Stomach smooth muscle (tissue), 2 donors: ENCODE results near the gene PCDHGB5.
A peak's percentile ranks its signal among the peaks of the same experiment; 100 is the strongest.
"Not testable (repeated sequence)": the region's sequence is repeated elsewhere in the genome, so short reads cannot be mapped to it uniquely, and the experiment has no call there.

Experiments
- H3K27ac ChIP-seq: one replicate; pipeline ENCODE4 v1.7.0; 2013; ENCODE audit warnings: mild to moderate bottlenecking, low read length, inconsistent platforms
- H3K27me3 ChIP-seq, 2 donors: one replicate each; pipeline ENCODE4 v1.7.0; 2013; ENCODE audit warnings: low read length in 2 of 2; ENCODE audit not compliant: insufficient read depth in 2 of 2, control insufficient read depth in 1 of 2
- H3K36me3 ChIP-seq, 2 donors: one replicate each; pipeline ENCODE4 v1.7.0; 2013; ENCODE audit warnings: low read length in 2 of 2; ENCODE audit not compliant: control insufficient read depth in 2 of 2, insufficient read depth in 2 of 2
- H3K4me1 ChIP-seq: one replicate; pipeline ENCODE4 v1.7.0; 2013; ENCODE audit warnings: low read length; ENCODE audit not compliant: control insufficient read depth, insufficient read depth
- H3K4me3 ChIP-seq, 2 donors: one replicate each; pipeline ENCODE4 v1.7.0; 2013; ENCODE audit warnings: low read length in 2 of 2
- H3K9ac ChIP-seq, 2 donors: one replicate each; pipeline ENCODE4 v1.7.0; 2013; ENCODE audit warnings: low read length in 2 of 2, mild to moderate bottlenecking in 1 of 2
- H3K9me3 ChIP-seq, 2 donors: one replicate each; pipeline ENCODE4 v1.7.0; 2013; ENCODE audit warnings: low read length in 2 of 2; ENCODE audit not compliant: control insufficient read depth in 2 of 2
- donor health status: healthy.
- donor health status: Pancreatic carcinoma.

Gene PCDHGB5

DNA sequence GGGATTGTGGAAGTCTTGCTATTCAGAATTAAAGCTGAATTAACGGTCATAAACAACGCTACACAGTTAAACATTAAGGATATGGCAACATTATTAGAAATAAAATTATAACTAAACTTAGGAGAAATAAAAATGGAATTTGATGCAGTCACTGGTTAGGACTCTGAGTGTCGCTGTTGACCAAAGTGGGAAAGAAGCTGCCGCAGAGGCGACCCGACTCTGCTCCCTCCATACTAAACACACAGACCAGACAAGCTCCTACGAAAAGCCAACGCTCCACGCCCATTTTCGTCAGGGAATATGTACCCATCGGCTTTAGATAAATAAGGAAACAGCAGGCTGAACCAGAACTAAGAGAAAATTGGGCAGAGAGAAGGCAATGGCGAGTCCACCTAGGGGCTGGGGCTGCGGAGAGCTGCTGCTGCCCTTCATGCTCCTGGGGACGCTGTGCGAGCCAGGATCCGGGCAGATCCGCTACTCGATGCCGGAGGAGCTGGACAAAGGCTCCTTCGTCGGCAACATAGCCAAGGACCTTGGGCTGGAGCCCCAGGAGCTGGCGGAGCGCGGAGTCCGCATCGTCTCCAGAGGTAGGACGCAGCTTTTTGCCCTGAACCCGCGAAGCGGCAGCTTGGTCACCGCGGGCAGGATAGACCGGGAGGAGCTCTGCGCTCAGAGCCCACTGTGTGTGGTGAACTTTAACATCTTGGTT lies 33.6 kb upstream of the PCDHGB5 start, which contains the start of gene PCDHGA5:
Gene PCDHGA5, plus strand, starts transcription at position 211 of the 709 bp plus-strand sequence. Its CDS starts 169 bp downstream, at position 380.
- no peak within 1 kb of the TSS for H3K27ac ChIP-seq
- no peak within 1 kb of the TSS for H3K9ac ChIP-seq
- no peaks in the 10 kb centered on the region for H3K27me3 ChIP-seq
- H3K9me3 ChIP-seq, result peaks cover 36 to 64% of the 10 kb centered on the region in 2 donors
- no peaks in the 10 kb centered on the region for H3K36me3 ChIP-seq
- H3K4me1 ChIP-seq, result no peaks in the 10 kb centered on the region
- H3K4me3 ChIP-seq, result peak within 1 kb of the TSS; percentile 52 to 56

DNA sequence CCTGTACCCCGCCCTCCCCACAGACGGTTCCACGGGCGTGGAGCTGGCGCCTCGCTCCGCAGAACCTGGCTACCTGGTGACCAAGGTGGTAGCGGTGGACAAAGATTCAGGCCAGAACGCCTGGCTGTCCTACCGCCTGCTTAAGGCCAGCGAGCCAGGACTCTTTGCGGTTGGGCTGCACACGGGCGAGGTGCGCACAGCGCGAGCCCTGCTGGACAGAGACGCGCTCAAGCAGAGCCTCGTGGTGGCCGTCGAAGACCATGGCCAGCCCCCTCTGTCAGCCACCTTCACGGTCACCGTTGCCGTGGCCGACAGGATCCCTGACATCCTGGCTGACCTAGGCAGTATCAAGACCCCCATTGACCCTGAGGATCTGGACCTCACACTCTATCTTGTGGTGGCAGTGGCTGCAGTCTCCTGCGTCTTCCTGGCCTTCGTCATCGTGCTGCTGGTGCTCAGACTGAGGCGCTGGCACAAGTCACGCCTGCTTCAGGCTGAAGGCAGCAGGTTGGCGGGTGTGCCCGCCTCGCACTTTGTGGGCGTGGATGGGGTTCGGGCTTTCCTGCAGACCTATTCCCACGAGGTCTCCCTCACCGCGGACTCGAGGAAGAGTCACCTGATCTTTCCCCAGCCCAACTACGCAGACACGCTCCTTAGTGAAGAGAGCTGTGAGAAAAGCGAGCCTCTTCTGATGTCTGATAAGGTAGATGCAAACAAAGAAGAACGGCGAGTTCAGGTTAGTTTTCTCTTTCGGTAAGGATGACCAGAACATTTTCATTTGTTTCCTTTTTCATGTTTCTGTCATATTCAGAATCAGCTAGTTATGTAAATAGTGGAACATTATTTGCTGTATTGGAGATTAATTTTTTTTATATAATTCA lies 31.5 kb upstream of the PCDHGB5 start:
- Histone ChIP-seq H3K27me3 (no peaks in the 10 kb centered on the region), H3K9ac (no peak overlapping the region), H3K27ac (no peak overlapping the region), H3K9me3 (peaks cover 35 to 60% of the 10 kb centered on the region in 2 donors), H3K4me3 (peak overlapping the region; percentile 22 to 46), H3K4me1 (no peaks in the 10 kb centered on the region), H3K36me3 (no peaks in the 10 kb centered on the region)

DNA sequence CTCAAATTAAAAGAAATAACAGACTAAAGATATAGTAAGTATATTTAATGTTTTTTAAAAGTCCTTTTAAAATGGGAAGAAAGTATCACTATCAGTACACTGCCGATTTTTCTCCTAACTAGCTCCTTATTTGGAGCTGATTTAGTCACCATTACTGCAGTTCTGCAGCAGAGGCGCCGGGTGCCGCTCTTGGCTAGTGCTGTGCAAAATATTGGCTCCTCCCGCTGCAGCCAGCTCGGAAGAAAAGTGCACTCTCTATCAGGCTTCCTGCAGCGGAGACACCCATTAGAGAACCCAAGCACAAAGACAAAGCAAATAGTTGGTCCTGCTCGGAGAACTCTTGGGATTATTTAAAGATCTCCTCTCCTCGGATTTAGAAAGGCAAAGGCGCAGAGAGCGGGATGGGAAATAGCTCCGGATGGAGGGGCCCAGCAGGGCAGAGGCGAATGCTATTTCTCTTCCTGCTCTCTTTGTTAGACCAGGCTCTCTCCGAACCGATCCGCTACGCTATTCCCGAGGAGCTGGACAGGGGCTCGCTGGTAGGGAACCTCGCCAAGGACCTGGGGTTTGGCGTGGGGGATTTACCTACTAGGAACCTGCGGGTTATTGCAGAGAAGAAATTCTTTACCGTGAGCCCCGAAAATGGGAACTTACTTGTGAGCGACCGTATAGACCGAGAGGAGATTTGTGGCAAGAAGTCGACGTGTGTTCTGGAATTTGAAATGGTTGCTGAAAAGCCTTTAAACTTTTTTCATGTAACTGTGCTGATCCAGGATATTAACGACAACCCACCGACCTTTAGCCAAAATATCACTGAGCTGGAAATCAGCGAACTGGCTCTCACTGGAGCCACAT lies 27.5 kb upstream of the PCDHGB5 start, which contains the start of gene PCDHGB3:
Gene PCDHGB3, plus strand, starts transcription at position 249 of the 855 bp plus-strand sequence. Its CDS starts 153 bp downstream, at position 402.
- Histone ChIP-seq H3K9ac (no peak within 1 kb of the TSS), H3K9me3 (peaks cover 45 to 70% of the 10 kb centered on the region in 2 donors), H3K36me3 (peaks cover 0 to 2% of the 10 kb centered on the region in 2 donors), H3K4me1 (peaks cover 4% of the 10 kb centered on the region), H3K27me3 (no peaks in the 10 kb centered on the region), H3K4me3 (peak within 1 kb of the TSS; percentile 47 to 57), H3K27ac (no peak within 1 kb of the TSS)

DNA sequence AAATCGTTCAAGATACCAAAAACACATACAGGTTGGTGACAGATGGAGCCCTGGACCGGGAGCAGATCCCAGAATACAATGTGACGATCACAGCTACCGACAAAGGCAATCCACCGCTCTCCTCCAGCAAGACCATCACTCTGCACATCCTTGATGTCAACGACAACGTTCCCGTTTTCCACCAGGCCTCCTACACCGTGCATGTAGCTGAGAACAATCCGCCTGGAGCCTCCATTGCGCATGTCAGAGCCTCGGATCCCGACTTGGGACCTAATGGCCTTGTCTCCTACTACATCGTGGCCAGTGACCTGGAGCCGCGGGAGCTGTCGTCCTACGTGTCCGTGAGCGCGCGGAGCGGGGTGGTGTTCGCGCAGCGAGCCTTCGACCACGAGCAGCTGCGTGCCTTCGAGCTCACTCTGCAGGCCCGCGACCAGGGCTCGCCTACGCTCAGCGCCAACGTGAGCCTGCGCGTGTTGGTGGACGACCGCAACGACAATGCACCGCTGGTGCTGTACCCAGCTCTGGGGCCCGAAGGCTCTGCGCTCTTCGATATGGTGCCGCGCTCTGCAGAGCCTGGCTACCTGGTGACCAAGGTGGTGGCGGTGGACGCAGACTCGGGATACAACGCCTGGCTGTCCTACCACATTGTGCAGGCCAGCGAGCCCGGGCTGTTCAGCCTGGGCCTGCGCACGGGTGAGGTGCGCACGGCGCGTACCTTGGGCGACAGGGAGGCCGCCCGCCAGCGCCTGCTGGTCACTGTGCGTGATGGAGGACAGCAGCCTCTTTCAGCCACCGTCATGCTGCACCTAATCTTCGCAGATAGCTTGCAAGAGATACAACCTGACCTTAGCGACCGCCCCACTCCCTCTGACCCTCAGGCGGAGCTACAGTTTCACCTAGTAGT lies 25.9 kb upstream of the PCDHGB5 start:
- H3K36me3 ChIP-seq, result peaks cover 0 to 2% of the 10 kb centered on the region in 2 donors
- no peaks in the 10 kb centered on the region for H3K27me3 ChIP-seq
- peaks cover 4% of the 10 kb centered on the region for H3K4me1 ChIP-seq
- H3K4me3 ChIP-seq, result peak overlapping the region; percentile 36 to 47
- H3K27ac ChIP-seq, result no peak overlapping the region
- peaks cover 41 to 70% of the 10 kb centered on the region in 2 donors for H3K9me3 ChIP-seq
- no peak overlapping the region for H3K9ac ChIP-seq

DNA sequence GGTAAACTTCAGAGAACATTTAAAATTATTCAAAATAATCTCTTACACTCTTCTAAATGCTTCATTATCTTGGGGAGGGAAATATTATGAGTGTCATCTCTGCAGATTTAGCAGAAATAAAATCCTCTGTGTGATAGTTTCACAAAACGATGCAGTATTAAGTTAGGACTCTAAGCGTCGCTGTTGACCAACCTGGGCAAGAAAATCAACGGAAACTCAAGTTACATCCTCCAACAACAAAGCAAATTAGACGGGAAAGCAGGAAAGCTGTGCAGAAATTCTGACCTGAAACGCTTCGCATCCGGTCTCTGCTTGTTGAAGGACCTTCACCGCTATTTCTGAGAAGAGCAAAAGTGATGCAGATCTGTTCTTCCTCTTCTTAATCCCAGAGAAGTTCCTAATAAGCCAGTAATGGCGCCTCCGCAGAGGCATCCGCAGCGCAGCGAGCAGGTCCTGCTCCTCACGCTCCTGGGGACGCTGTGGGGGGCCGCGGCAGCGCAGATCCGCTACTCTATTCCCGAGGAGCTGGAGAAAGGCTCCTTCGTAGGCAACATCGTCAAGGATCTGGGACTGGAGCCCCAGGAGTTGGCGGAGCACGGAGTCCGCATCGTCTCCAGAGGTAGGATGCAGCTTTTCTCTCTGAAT lies 24.0 kb upstream of the PCDHGB5 start, which contains the start of gene PCDHGA6:
Gene PCDHGA6, plus strand, starts transcription at position 219 of the 645 bp plus-strand sequence. Its CDS starts 193 bp downstream, at position 412.
- peaks cover 4% of the 10 kb centered on the region for H3K4me1 ChIP-seq
- peaks cover 40 to 77% of the 10 kb centered on the region in 2 donors for H3K9me3 ChIP-seq
- peak within 1 kb of the TSS; percentile 31 to 65 for H3K4me3 ChIP-seq
- H3K27ac ChIP-seq, result no peak within 1 kb of the TSS
- peaks cover 0 to 2% of the 10 kb centered on the region in 2 donors for H3K36me3 ChIP-seq
- H3K9ac ChIP-seq, result no peak within 1 kb of the TSS
- no peaks in the 10 kb centered on the region for H3K27me3 ChIP-seq

DNA sequence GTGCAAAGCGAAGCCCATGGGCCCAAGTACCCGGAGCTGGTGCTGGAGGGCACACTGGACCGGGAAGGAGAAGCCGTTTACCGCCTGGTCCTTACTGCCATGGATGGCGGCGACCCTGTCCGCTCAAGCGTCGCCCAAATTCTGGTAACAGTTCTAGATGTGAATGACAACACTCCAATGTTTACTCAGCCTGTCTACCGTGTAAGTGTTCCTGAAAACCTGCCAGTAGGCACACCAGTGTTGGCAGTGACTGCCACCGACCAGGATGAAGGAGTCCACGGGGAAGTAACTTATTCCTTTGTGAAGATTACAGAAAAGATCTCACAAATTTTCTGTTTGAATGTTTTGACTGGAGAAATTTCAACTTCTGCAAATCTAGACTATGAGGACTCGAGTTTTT lies 23.1 kb upstream of the PCDHGB5 start:
- peaks cover 4% of the 10 kb centered on the region for H3K4me1 ChIP-seq
- no peak overlapping the region for H3K27ac ChIP-seq
- H3K27me3 ChIP-seq, result no peaks in the 10 kb centered on the region
- peaks cover 0 to 2% of the 10 kb centered on the region in 2 donors for H3K36me3 ChIP-seq
- H3K9ac ChIP-seq, result no peak overlapping the region
- peaks cover 38 to 76% of the 10 kb centered on the region in 2 donors for H3K9me3 ChIP-seq
- H3K4me3 ChIP-seq, result peak overlapping the region; percentile 31 to 65

DNA sequence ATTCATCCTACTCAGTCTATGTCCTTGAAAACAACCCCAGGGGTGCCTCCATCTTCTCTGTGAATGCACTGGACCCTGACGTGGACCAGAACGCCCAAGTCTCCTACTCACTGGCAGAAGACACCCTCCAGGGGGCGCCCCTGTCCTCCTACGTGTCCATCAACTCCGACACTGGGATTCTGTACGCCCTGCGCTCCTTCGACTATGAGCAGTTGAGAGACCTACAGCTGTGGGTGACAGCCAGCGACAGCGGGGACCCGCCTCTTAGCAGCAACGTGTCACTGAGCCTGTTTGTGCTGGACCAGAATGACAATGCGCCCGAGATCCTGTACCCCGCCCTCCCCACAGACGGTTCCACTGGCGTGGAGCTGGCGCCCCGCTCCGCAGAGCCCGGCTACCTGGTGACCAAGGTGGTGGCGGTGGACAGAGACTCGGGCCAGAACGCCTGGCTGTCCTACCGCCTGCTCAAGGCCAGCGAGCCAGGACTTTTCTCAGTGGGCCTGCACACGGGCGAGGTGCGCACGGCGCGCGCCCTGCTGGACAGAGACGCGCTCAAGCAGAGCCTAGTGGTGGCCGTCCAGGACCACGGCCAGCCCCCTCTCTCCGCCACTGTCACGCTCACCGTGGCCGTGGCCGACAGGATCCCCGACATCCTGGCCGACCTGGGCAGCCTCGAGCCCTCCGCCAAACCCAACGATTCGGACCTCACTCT lies 22.1 kb upstream of the PCDHGB5 start:
- not testable (repeated sequence) for H3K9ac ChIP-seq, H3K36me3 ChIP-seq, H3K4me1 ChIP-seq, H3K27me3 ChIP-seq, H3K27ac ChIP-seq
- peaks cover 36 to 73% of the 10 kb centered on the region in 2 donors for H3K9me3 ChIP-seq
- H3K4me3 ChIP-seq, result peak overlapping the region in 1 of 2 donors; percentile 15

DNA sequence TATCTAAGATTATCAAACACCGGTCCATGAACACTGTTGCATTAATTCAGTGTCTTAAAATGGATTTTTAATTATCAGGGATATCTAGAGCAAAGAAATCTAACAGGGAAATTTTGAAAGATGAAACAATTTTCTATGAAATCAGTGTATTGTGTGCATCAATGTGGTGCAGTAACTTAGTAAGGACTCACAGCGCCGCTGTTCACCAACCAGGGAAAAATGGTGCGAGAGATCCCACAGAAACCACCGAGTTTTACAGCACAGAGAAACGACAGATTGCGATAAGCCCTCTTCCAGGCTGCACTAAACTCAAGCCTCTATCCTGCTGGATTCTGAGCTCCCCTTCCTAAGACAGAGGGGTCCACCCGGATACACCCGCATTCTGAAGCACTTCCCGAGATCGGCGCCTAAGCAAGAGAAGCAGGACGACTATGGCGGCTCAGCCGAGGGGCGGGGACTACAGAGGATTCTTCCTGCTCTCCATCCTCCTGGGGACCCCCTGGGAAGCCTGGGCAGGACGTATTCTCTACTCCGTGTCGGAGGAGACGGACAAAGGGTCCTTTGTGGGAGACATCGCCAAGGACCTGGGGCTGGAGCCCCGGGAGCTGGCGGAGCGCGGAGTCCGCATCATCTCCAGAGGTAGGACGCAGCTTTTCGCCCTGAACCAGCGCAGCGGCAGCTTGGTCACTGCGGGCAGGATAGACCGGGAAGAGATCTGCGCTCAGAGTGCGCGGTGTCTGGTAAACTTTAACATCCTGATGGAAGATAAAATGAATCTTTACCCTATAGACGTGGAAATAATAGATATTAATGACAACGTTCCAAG lies 15.1 kb upstream of the PCDHGB5 start, which contains the start of gene PCDHGA7:
Gene PCDHGA7, plus strand, starts transcription at position 274 of the 826 bp plus-strand sequence. Its CDS starts 158 bp downstream, at position 432.
- no peak within 1 kb of the TSS for H3K27ac ChIP-seq

More for the DNA sequence above, 15.1 kb upstream of the PCDHGB5 start, which contains the start of gene PCDHGA7:
- H3K36me3 ChIP-seq, result peaks cover 0 to 3% of the 10 kb centered on the region in 2 donors
- peaks cover 34 to 60% of the 10 kb centered on the region in 2 donors for H3K9me3 ChIP-seq
- no peaks in the 10 kb centered on the region for H3K4me1 ChIP-seq
- H3K4me3 ChIP-seq, result peak within 1 kb of the TSS; percentile 56 to 58
- H3K27me3 ChIP-seq, result no peaks in the 10 kb centered on the region
- no peak within 1 kb of the TSS for H3K9ac ChIP-seq
